ENCODE data around the gene SLC39A11. TPM values are rescaled to one million over a fixed set of nuclear protein-coding genes. Genes with fewer than 3 reads are reported as not detected.

The SLC39A11 gene
- total RNA-seq, 1 experiment from 2014 or later = 18.9 TPM

DNA sequence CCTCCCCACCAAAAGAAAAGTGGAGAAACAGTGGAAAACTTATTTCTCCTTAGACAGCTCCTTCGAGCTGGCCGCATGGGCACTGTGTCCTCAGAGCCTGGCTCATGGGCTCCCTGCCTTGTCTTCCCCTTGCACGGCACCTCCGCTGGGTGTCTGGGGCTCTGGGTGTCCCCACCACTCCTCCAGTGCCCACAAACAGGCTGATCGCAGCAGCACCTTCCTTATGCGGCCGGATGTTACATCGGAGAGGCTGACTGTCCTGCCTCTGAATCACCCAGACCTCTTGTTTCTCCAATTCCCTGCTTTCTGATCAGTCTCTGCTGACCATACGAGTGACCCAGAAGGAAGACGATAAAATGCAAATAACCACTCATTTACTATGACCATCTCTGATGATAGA is 121.7 kb downstream of the SLC39A11 start (continued):
- TF ChIP-seq, protein P1, sequence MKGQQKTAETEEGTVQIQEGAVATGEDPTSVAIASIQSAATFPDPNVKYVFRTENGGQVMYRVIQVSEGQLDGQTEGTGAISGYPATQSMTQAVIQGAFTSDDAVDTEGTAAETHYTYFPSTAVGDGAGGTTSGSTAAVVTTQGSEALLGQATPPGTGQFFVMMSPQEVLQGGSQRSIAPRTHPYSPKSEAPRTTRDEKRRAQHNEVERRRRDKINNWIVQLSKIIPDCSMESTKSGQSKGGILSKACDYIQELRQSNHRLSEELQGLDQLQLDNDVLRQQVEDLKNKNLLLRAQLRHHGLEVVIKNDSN (CRISPR knock-in tag; IDR thresholded peaks at IDR 0.05) = no peak
- no peak for TF ChIP-seq NR3C1 (CRISPR knock-in tag; conservative IDR thresholded peaks at IDR 0.05; ENCODE audit: low read depth)
- TF ChIP-seq, protein P2, sequence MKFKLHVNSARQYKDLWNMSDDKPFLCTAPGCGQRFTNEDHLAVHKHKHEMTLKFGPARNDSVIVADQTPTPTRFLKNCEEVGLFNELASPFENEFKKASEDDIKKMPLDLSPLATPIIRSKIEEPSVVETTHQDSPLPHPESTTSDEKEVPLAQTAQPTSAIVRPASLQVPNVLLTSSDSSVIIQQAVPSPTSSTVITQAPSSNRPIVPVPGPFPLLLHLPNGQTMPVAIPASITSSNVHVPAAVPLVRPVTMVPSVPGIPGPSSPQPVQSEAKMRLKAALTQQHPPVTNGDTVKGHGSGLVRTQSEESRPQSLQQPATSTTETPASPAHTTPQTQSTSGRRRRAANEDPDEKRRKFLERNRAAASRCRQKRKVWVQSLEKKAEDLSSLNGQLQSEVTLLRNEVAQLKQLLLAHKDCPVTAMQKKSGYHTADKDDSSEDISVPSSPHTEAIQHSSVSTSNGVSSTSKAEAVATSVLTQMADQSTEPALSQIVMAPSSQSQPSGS (CRISPR knock-in tag; IDR thresholded peaks at IDR 0.05; ENCODE audit: borderline replicate concordance, low read depth) = no peak
- TF ChIP-seq, protein P3, sequence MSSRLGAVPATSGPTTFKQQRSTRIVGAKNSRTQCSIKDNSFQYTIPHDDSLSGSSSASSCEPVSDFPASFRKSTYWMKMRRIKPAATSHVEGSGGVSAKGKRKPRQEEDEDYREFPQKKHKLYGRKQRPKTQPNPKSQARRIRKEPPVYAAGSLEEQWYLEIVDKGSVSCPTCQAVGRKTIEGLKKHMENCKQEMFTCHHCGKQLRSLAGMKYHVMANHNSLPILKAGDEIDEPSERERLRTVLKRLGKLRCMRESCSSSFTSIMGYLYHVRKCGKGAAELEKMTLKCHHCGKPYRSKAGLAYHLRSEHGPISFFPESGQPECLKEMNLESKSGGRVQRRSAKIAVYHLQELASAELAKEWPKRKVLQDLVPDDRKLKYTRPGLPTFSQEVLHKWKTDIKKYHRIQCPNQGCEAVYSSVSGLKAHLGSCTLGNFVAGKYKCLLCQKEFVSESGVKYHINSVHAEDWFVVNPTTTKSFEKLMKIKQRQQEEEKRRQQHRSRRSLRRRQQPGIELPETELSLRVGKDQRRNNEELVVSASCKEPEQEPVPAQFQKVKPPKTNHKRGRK (CRISPR knock-in tag; IDR thresholded peaks at IDR 0.05; ENCODE audit: borderline replicate concordance) = no peak
- TF ChIP-seq, protein P4, sequence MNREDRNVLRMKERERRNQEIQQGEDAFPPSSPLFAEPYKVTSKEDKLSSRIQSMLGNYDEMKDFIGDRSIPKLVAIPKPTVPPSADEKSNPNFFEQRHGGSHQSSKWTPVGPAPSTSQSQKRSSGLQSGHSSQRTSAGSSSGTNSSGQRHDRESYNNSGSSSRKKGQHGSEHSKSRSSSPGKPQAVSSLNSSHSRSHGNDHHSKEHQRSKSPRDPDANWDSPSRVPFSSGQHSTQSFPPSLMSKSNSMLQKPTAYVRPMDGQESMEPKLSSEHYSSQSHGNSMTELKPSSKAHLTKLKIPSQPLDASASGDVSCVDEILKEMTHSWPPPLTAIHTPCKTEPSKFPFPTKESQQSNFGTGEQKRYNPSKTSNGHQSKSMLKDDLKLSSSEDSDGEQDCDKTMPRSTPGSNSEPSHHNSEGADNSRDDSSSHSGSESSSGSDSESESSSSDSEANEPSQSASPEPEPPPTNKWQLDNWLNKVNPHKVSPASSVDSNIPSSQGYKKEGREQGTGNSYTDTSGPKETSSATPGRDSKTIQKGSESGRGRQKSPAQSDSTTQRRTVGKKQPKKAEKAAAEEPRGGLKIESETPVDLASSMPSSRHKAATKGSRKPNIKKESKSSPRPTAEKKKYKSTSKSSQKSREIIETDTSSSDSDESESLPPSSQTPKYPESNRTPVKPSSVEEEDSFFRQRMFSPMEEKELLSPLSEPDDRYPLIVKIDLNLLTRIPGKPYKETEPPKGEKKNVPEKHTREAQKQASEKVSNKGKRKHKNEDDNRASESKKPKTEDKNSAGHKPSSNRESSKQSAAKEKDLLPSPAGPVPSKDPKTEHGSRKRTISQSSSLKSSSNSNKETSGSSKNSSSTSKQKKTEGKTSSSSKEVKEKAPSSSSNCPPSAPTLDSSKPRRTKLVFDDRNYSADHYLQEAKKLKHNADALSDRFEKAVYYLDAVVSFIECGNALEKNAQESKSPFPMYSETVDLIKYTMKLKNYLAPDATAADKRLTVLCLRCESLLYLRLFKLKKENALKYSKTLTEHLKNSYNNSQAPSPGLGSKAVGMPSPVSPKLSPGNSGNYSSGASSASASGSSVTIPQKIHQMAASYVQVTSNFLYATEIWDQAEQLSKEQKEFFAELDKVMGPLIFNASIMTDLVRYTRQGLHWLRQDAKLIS (CRISPR knock-in tag; IDR thresholded peaks at IDR 0.05; ENCODE audit: borderline replicate concordance) = no peak
- no peak for TF ChIP-seq ZNF423 (CRISPR knock-in tag; IDR thresholded peaks at IDR 0.05)

DNA sequence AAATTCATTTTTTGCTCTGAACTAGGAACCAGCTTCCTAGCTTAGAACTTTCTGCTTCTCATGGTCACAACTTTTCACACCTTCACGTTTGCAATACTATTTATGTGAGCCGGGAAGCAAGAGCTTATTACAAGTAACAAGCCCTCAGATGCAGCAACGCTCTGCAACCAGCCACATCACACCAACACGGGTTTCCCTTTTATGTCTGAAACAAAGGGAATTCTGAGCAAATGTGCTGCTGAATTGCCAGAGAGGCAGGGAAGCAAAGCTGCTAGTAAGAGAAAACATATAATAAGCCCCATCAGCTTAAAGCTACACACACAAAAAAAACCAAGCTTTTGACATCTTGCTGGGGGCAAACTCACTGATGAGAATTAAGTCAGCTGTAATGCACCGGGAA is 122.2 kb downstream of the SLC39A11 start:
- H3K27me3 Mint-ChIP-seq (ENCODE audit: low read depth) = no peaks in the 10 kb centered on the region
- H3K36me3 Mint-ChIP-seq = no peaks in the 10 kb centered on the region
- CTCF ChIA-PET = interaction anchor here (1.6 to 3.1 kb wide), 4 partner anchors 16 to 243 kb away, joined by 6 to 23 read pairs (median 10); no protein-coding TSS in a partner anchor
- peaks cover 32% of the 10 kb centered on the region for H3K4me1 Mint-ChIP-seq
- ATAC-seq (no peak), DNase-seq (ENCODE audit: low spot score) (no peak)
- H3K4me3 Mint-ChIP-seq = no peak overlapping the region
- POLR2A ChIA-PET = interaction anchor here (1.7 kb wide), 1 partner anchor 16 kb away, joined by 4 read pairs; no protein-coding TSS in a partner anchor
- H3K27ac Mint-ChIP-seq = no peak overlapping the region; the same call in 1 of the 2 replicates
- H3K9me3 Mint-ChIP-seq = peaks cover 10% of the 10 kb centered on the region
- TF ChIP-seq, protein P5, sequence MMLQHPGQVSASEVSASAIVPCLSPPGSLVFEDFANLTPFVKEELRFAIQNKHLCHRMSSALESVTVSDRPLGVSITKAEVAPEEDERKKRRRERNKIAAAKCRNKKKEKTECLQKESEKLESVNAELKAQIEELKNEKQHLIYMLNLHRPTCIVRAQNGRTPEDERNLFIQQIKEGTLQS (CRISPR knock-in tag; conservative IDR thresholded peaks at IDR 0.05) = no peak
- TF ChIP-seq, protein P6, sequence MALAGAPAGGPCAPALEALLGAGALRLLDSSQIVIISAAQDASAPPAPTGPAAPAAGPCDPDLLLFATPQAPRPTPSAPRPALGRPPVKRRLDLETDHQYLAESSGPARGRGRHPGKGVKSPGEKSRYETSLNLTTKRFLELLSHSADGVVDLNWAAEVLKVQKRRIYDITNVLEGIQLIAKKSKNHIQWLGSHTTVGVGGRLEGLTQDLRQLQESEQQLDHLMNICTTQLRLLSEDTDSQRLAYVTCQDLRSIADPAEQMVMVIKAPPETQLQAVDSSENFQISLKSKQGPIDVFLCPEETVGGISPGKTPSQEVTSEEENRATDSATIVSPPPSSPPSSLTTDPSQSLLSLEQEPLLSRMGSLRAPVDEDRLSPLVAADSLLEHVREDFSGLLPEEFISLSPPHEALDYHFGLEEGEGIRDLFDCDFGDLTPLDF (CRISPR knock-in tag; IDR thresholded peaks at IDR 0.05) = no peak
- TF ChIP-seq SMAD3 (CRISPR knock-in tag; IDR thresholded peaks at IDR 0.05; ENCODE audit: borderline replicate concordance) (no peak), KAT7 (CRISPR knock-in tag; IDR thresholded peaks at IDR 0.05; ENCODE audit: borderline replicate concordance) (no peak), CBFB (CRISPR knock-in tag; IDR thresholded peaks at IDR 0.05; ENCODE audit: low read depth) (no peak), ZNF263 (CRISPR knock-in tag; IDR thresholded peaks at IDR 0.05; ENCODE audit: low read depth) (no peak), JUN (CRISPR knock-in tag; IDR thresholded peaks at IDR 0.05) (no peak), HMGA2 (CRISPR knock-in tag; IDR thresholded peaks at IDR 0.05) (no peak)
- TF ChIP-seq, protein P7, sequence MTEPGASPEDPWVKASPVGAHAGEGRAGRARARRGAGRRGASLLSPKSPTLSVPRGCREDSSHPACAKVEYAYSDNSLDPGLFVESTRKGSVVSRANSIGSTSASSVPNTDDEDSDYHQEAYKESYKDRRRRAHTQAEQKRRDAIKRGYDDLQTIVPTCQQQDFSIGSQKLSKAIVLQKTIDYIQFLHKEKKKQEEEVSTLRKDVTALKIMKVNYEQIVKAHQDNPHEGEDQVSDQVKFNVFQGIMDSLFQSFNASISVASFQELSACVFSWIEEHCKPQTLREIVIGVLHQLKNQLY (CRISPR knock-in tag; IDR thresholded peaks at IDR 0.05) = no peak
- TF ChIP-seq, protein P8, sequence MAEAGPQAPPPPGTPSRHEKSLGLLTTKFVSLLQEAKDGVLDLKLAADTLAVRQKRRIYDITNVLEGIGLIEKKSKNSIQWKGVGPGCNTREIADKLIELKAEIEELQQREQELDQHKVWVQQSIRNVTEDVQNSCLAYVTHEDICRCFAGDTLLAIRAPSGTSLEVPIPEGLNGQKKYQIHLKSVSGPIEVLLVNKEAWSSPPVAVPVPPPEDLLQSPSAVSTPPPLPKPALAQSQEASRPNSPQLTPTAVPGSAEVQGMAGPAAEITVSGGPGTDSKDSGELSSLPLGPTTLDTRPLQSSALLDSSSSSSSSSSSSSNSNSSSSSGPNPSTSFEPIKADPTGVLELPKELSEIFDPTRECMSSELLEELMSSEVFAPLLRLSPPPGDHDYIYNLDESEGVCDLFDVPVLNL (CRISPR knock-in tag; IDR thresholded peaks at IDR 0.05; ENCODE audit: borderline replicate concordance, low read depth) = no peak
- TF ChIP-seq, protein P9, sequence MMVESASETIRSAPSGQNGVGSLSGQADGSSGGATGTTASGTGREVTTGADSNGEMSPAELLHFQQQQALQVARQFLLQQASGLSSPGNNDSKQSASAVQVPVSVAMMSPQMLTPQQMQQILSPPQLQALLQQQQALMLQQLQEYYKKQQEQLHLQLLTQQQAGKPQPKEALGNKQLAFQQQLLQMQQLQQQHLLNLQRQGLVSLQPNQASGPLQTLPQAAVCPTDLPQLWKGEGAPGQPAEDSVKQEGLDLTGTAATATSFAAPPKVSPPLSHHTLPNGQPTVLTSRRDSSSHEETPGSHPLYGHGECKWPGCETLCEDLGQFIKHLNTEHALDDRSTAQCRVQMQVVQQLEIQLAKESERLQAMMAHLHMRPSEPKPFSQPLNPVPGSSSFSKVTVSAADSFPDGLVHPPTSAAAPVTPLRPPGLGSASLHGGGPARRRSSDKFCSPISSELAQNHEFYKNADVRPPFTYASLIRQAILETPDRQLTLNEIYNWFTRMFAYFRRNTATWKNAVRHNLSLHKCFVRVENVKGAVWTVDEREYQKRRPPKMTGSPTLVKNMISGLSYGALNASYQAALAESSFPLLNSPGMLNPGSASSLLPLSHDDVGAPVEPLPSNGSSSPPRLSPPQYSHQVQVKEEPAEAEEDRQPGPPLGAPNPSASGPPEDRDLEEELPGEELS (CRISPR knock-in tag; IDR thresholded peaks at IDR 0.05) = no peak
- TF ChIP-seq, protein P10, sequence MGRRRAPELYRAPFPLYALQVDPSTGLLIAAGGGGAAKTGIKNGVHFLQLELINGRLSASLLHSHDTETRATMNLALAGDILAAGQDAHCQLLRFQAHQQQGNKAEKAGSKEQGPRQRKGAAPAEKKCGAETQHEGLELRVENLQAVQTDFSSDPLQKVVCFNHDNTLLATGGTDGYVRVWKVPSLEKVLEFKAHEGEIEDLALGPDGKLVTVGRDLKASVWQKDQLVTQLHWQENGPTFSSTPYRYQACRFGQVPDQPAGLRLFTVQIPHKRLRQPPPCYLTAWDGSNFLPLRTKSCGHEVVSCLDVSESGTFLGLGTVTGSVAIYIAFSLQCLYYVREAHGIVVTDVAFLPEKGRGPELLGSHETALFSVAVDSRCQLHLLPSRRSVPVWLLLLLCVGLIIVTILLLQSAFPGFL (CRISPR knock-in tag; IDR thresholded peaks at IDR 0.05; ENCODE audit: borderline replicate concordance) = no peak
